Activated CD8-positive, alpha-beta T cell treated with anti-CD3 and anti-CD28 coated beads for 36 hours (primary cell): Measurements from ENCODE around the gene LITAFD. TPM values are rescaled to one million over a fixed set of nuclear protein-coding genes. Genes with fewer than 3 reads are reported as not detected.
A peak's percentile ranks its signal among the peaks of the same experiment; 100 is the strongest.

Experiments
- ATAC-seq: fragments of 200-7000 bp; cut with Tn5 transposase; one replicate; pipeline ENCODE4 v1.10.0; 2021; ENCODE audit warnings: mild to moderate bottlenecking, moderate library complexity
- CTCF ChIA-PET: fragments of 350-600 bp; sonication (Branson Sonifier 250); formaldehyde crosslinking; loops from one replicate; lab custom pipeline; 2021; ENCODE audit warnings: antibody characterized with exemption; lab: Charles Lee
- POLR2A ChIA-PET: fragments of 350-600 bp; sonication (Branson Sonifier 250); formaldehyde crosslinking; loops from one replicate; lab custom pipeline; 2021; ENCODE audit warnings: antibody characterized with exemption; lab: Charles Lee
- DNase-seq: peaks from one replicate; pipeline ENCODE4 v3.0.0-alpha.2; 2020
- H3K27ac Mint-ChIP-seq: one replicate; pipeline ENCODE4 v1.8.0; 2021; ENCODE audit warnings: mild to moderate bottlenecking, mixed read lengths
- H3K27me3 Mint-ChIP-seq: one replicate; pipeline ENCODE4 v1.8.0; 2021; ENCODE audit warnings: mixed read lengths
- H3K36me3 Mint-ChIP-seq: one replicate; pipeline ENCODE4 v1.8.0; 2021; ENCODE audit warnings: low read depth, mixed read lengths
- H3K4me1 Mint-ChIP-seq: one replicate; pipeline ENCODE4 v1.8.0; 2021; ENCODE audit warnings: low read depth, mixed read lengths
- H3K4me3 Mint-ChIP-seq: one replicate; pipeline ENCODE4 v1.8.0; 2021; ENCODE audit warnings: mild to moderate bottlenecking, moderate library complexity, mixed read lengths
- H3K9me3 Mint-ChIP-seq: one replicate; pipeline ENCODE4 v1.8.0; 2021; ENCODE audit warnings: mixed read lengths
- intact Hi-C: fragments of 100-400 bp; cut with micrococcal nuclease; formaldehyde crosslinking; loops from one replicate; pipeline ENCODE4 v1.10.0; 2022
- total RNA-seq, 2 experiments: library from RNA; stranded (reverse); gene quantifications; one replicate each; pipeline ENCODE4 v1.2.3, GENCODE V29; 2021
- TF ChIP-seq, protein P1 (sequence below): fragments of 200-600 bp; IDR thresholded peaks from one replicate; pipeline ENCODE4 v1.8.0; 2022; ENCODE audit warnings: antibody characterized with exemption, mild to moderate bottlenecking

LITAFD gene
- total RNA-seq, 2 experiments from 2014 or later = not detected

DNA sequence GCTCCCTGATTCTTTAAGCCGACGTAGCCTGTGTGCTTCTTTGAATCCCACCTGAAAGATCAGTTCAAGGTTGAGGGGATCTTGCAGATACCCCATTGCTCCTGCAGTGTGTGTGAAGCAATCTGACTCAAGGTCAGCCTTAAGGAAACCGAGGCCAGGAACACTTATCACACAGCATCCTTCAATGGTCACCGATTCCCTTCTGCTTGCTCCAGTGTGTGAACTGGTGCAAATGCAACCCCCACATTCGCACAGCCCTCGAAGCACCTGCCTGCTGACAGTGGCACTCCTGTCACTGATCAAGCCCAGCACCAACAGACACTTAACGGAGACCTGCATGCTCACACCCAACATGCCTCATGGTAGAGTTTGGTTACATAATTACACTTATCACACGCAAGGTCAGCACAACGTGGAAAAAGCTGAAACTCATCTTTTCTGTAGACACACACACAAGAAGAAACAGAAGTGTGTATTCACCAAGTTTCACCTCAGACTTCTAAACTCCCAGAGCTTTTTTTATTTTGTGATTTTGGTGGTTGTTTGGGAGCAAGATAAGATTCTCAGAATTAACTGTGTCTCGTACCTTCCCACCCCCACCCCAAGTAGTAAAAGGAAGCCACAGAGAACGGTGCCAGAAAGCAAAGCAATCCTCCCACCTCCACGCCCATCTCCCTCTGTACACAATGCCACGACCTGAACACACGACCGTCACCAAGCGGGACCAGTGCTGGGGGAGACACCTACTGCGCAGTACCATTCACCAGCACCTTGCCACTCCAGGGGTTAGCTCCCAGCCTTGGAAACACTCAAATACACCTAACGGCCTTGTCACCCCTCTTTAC is 37.2 kb downstream of the LITAFD start:
- CTCF ChIA-PET = interaction anchor here (1.0 to 3.7 kb wide), 4 partner anchors 8 to 90 kb away, joined by 3 to 23 read pairs (median 4); no protein-coding TSS in a partner anchor
- no peaks in the 10 kb centered on the region for H3K27me3 Mint-ChIP-seq
- peaks cover 54% of the 10 kb centered on the region for H3K4me1 Mint-ChIP-seq
- no peak overlapping the region for H3K4me3 Mint-ChIP-seq
- DNase-seq (no peak), ATAC-seq (peak; percentile 39)
- intact Hi-C loops = no loop called here
- peak overlapping the region; percentile 75 for H3K27ac Mint-ChIP-seq
- H3K9me3 Mint-ChIP-seq = no peaks in the 10 kb centered on the region
- POLR2A ChIA-PET = interaction anchor here (0.7 kb wide), 1 partner anchor 9 kb away, joined by 3 read pairs; no protein-coding TSS in a partner anchor
- H3K36me3 Mint-ChIP-seq = peaks cover 67% of the 10 kb centered on the region
- TF ChIP-seq, protein P1, sequence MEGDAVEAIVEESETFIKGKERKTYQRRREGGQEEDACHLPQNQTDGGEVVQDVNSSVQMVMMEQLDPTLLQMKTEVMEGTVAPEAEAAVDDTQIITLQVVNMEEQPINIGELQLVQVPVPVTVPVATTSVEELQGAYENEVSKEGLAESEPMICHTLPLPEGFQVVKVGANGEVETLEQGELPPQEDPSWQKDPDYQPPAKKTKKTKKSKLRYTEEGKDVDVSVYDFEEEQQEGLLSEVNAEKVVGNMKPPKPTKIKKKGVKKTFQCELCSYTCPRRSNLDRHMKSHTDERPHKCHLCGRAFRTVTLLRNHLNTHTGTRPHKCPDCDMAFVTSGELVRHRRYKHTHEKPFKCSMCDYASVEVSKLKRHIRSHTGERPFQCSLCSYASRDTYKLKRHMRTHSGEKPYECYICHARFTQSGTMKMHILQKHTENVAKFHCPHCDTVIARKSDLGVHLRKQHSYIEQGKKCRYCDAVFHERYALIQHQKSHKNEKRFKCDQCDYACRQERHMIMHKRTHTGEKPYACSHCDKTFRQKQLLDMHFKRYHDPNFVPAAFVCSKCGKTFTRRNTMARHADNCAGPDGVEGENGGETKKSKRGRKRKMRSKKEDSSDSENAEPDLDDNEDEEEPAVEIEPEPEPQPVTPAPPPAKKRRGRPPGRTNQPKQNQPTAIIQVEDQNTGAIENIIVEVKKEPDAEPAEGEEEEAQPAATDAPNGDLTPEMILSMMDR = no peak

DNA sequence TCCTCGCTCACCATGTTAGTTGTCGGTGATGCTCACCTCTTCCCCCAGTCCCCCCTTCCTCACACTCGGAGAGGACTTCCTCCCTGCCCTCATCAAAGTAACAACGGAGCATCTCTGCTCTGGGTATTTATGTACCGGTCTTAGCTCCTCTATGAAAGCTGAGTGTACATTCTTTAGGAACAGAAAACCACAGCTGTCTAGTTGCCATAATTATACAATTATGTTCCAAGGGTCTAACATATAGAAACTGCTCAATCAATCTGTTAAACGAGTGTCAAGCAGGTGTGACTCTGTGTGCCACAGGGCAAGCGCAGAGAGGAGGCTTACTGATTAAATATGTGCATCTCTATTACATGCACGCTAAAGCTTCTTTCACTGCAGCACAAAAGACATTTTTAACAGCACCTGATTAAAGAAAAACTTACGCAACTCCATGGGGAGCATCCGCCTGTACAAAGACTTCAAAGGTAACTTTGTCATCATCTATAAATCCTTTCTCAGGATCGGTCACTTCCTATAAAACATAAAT is 37.8 kb downstream of the LITAFD start:
- POLR2A ChIA-PET = no interaction called here
- TF ChIP-seq, protein P1 = no peak
- no peak overlapping the region for H3K4me3 Mint-ChIP-seq

DNA sequence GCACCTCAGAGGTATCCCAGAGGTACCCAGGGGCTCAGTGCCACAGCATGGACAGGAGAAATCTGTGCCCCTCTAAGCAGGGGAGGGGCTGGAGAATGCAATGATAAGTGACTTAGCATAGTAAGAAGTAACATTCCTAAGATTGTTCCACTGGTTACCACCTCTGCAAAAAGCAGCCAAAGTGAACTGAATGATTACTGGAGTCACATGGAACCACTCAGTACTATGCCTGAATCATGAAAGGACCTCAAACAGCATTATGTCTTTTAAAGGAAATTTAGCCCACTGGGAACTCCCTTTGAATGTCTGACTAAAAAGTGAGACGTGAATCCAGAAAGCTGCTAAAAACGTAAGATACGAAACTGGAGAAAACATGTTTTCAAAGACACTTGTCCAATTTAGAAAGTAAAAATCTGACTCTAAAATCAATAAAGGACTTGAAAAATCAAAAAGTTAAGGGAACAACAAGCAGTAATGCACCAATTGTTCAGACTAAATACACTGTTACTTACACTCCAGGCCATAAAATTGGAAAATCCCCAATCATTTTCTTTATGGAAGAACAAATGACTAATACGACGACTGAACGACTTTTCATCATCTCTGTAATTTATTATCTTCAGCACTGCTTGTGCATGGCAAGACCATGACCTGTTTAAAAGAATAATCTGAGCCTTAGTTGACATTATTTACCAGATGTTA is 38.6 kb downstream of the LITAFD start:
- H3K4me1 Mint-ChIP-seq = peaks cover 65% of the 10 kb centered on the region
- CTCF ChIA-PET = interaction anchor here (1.0 to 2.6 kb wide), 4 partner anchors 10 to 88 kb away, joined by 3 to 21 read pairs (median 4); no protein-coding TSS in a partner anchor
- H3K9me3 Mint-ChIP-seq = no peaks in the 10 kb centered on the region
- POLR2A ChIA-PET = interaction anchor here (1.2 kb wide), 1 partner anchor 12 kb away, joined by 3 read pairs; no protein-coding TSS in a partner anchor
- DNase-seq (no peak), ATAC-seq (no peak)
- H3K36me3 Mint-ChIP-seq = peaks cover 68% of the 10 kb centered on the region
- intact Hi-C loops = no loop called here
- no peaks in the 10 kb centered on the region for H3K27me3 Mint-ChIP-seq
- H3K27ac Mint-ChIP-seq = peak overlapping the region; percentile 42
- no peak overlapping the region for H3K4me3 Mint-ChIP-seq
- TF ChIP-seq, protein P1 = no peak

More for the DNA sequence above, 37.8 kb downstream of the LITAFD start:
- peak overlapping the region; percentile 75 for H3K27ac Mint-ChIP-seq
- no peaks in the 10 kb centered on the region for H3K9me3 Mint-ChIP-seq
- intact Hi-C loops = no loop called here
- CTCF ChIA-PET = interaction anchor here (1.0 to 1.6 kb wide), 3 partner anchors 9 to 89 kb away, joined by 3 to 6 read pairs (median 3); no protein-coding TSS in a partner anchor
- ATAC-seq (peak; percentile 30), DNase-seq (no peak)
- peaks cover 67% of the 10 kb centered on the region for H3K36me3 Mint-ChIP-seq
- H3K27me3 Mint-ChIP-seq = no peaks in the 10 kb centered on the region
- H3K4me1 Mint-ChIP-seq = peaks cover 61% of the 10 kb centered on the region

DNA sequence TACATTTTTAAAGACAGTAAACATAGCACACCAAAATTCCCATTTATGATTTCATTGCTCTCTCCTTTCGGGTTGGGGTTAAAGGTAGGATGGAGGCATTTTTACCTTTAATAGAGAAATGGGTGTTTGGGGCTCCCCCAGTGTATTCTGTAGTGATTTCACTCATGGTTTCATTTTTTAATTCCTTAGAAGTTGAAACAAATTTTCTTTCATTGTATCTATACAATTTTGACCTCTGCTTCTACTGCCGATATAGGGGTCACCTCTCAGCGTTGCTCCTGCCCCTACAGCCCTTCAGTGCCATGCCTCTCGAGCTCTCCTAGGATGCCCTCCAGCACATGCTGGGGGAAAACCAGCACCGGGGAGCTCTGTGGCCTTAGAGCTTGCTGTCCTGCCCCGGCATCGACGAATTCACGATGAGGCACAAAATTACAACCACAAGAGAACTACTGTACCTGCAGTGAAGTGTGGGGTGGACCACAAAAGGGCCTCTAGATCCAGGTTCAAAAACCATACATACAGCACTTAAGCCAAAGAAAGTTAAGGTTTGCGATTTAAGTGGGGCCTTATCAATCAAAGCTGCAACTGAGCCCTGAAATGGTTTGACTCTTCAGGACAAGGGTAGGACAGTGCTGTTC is 39.3 kb downstream of the LITAFD start:
- peak overlapping the region; percentile 40 for H3K27ac Mint-ChIP-seq
- CTCF ChIA-PET = interaction anchor here (2.6 kb wide), 1 partner anchor 14 kb away, joined by 21 read pairs; no protein-coding TSS in a partner anchor
- H3K27me3 Mint-ChIP-seq = no peaks in the 10 kb centered on the region
- intact Hi-C loops = no loop called here
- H3K9me3 Mint-ChIP-seq = no peaks in the 10 kb centered on the region
- peaks cover 67% of the 10 kb centered on the region for H3K36me3 Mint-ChIP-seq
- peaks cover 65% of the 10 kb centered on the region for H3K4me1 Mint-ChIP-seq
- TF ChIP-seq, protein P1 = no peak
- DNase-seq = no peak
- no peak overlapping the region for H3K4me3 Mint-ChIP-seq
- POLR2A ChIA-PET = interaction anchor here (1.2 kb wide), 1 partner anchor 11 kb away, joined by 3 read pairs; no protein-coding TSS in a partner anchor
- ATAC-seq = peak; percentile 17
